Caco-2 (cell line): Measurements from ENCODE around the gene RNF144B. TPM values are rescaled to one million over a fixed set of nuclear protein-coding genes. Genes with fewer than 3 reads are reported as not detected.

Source experiments
- BruUV-seq: library from RNA; stranded (reverse); fragments of 400-500 nt; replicated peaks from 2 replicates; lab custom pipeline; 2021; lab: Mats Ljungman, UMichigan
- CTCF ChIA-PET: fragments of 300-600 bp; sonication (Branson Sonifier 250); formaldehyde crosslinking; loops from one replicate; lab custom pipeline; 2022; ENCODE audit warnings: antibody characterized with exemption; lab: Charles Lee
- POLR2A ChIA-PET: fragments of 300-600 bp; sonication (Branson Sonifier 250); formaldehyde crosslinking; loops from one replicate; lab custom pipeline; 2022; ENCODE audit warnings: antibody characterized with exemption; lab: Charles Lee
- DNase-seq, 2 experiments: peaks; one replicate each; pipeline versions ENCODE4 v3.0.0 to v3.0.0-alpha.2; 2020 to 2022
- H3K27me3 ChIP-seq: replicated peaks from 2 replicates; pipeline ENCODE4 v1.6.0; 2011; ENCODE audit warnings: low read length; ENCODE audit not compliant: control insufficient read depth, insufficient read depth
- H3K36me3 ChIP-seq: 2 replicates; pipeline ENCODE4 v1.5.1; 2011; ENCODE audit warnings: low read length; ENCODE audit not compliant: control insufficient read depth, insufficient read depth
- H3K4me1 ChIP-seq: fragments of 250-450 bp; sonication (Bioruptor Pico); 2 replicates; pipeline ENCODE4 v1.5.1; 2020; ENCODE audit warnings: mild to moderate bottlenecking
- H3K4me3 ChIP-seq: 2 replicates; pipeline ENCODE4 v1.5.1; 2011; ENCODE audit warnings: low read depth, mild to moderate bottlenecking, control low read depth, low read length
- H3K9me3 ChIP-seq: fragments of 250-450 bp; sonication (Bioruptor Pico); 2 replicates; pipeline ENCODE4 v1.5.1; 2020; ENCODE audit warnings: mild to moderate bottlenecking, moderate library complexity
- H3K27ac Mint-ChIP-seq: one replicate; pipeline ENCODE4 v1.8.0; 2022; ENCODE audit warnings: mixed read lengths; ENCODE audit not compliant: unreplicated experiment
- H3K27me3 Mint-ChIP-seq: one replicate; pipeline ENCODE4 v1.8.0; 2022; ENCODE audit warnings: mixed read lengths; ENCODE audit not compliant: insufficient read depth, unreplicated experiment
- H3K36me3 Mint-ChIP-seq: one replicate; pipeline ENCODE4 v1.8.0; 2022; ENCODE audit warnings: mild to moderate bottlenecking, mixed read lengths; ENCODE audit not compliant: insufficient read depth, unreplicated experiment
- H3K4me1 Mint-ChIP-seq: one replicate; pipeline ENCODE4 v1.8.0; 2022; ENCODE audit warnings: low read depth, mixed read lengths; ENCODE audit not compliant: unreplicated experiment
- H3K4me3 Mint-ChIP-seq: one replicate; pipeline ENCODE4 v1.8.0; 2022; ENCODE audit warnings: mild to moderate bottlenecking, moderate library complexity, mixed read lengths; ENCODE audit not compliant: unreplicated experiment
- H3K9me3 Mint-ChIP-seq: one replicate; pipeline ENCODE4 v1.8.0; 2022; ENCODE audit warnings: mixed read lengths; ENCODE audit not compliant: unreplicated experiment
- CTCF ChIP-seq, 2 experiments: fragments of 200-600 bp in 1 of 2; IDR thresholded peaks; 1 replicate in 1 of 2; 2 replicates in 1 of 2; pipeline versions ENCODE4 v1.5.1 to v1.8.0; 2011 to 2022; ENCODE audit warnings: antibody characterized with exemption in 1 of 2, control low read depth in 1 of 2, inconsistent platforms in 1 of 2, low read depth in 1 of 2, low read length in 1 of 2, mild to moderate bottlenecking in 1 of 2, moderate library complexity in 1 of 2; ENCODE audit not compliant: insufficient read depth in 1 of 2, severe bottlenecking in 1 of 2, unreplicated experiment in 1 of 2
- intact Hi-C: fragments of 100-400 bp; cut with micrococcal nuclease; formaldehyde crosslinking; loops from one replicate; pipeline ENCODE4 v1.10.0; 2022; ENCODE audit not compliant: unreplicated experiment
- total RNA-seq: library from RNA; stranded (reverse); gene quantifications from 2 replicates; pipeline ENCODE4 v1.2.3, GENCODE V29; 2022

Gene RNF144B
- total RNA-seq, 1 experiment from 2014 or later = 0.39 TPM

DNA sequence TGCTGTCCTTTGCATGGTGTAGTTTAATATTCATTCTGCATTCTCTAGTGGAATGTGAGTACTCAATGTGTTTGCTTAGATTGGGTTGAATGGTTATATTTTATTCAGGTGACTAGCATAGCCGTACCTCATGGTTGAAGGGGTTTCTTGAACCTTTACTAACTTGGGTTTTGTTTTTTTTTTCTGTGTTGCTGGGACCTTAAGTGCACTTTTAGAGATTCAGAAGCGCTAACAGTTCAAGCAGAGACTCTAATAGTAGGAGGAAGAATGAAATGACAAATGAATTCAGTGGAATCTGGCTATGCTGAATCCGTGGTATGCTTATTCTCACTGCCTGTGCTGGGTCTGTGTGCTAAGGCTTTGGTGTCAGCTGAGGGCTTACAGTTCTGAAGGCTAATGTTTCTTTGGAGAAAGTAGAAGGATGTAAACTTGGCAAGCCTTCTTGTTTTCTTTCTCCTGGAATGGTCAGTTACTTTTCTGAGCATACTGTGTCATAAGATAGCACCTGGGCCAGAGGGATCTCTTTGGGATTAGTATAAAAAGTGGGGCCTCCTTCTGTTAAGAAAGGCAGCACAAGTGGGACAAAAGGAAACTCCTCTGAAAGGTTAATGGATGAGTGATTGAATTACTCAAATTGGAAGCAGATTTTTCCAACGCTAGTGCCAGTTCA is 28.7 kb downstream of the RNF144B start:
- H3K4me3 ChIP-seq = no peak overlapping the region
- CTCF ChIA-PET = no interaction called here
- no peak for DNase-seq
- H3K4me1 ChIP-seq = no peaks in the 10 kb centered on the region
- intact Hi-C loops = no loop called here
- Mint-ChIP-seq H3K4me3 (no peak overlapping the region), H3K27me3 (peaks cover 12% of the 10 kb centered on the region), H3K36me3 (no peaks in the 10 kb centered on the region), H3K27ac (no peak overlapping the region), H3K4me1 (no peaks in the 10 kb centered on the region), H3K9me3 (no peaks in the 10 kb centered on the region)
- POLR2A ChIA-PET = no interaction called here
- no TSS peak for BruUV-seq
- no peaks in the 10 kb centered on the region for H3K36me3 ChIP-seq
- no peak for TF ChIP-seq CTCF (IDR thresholded peaks at IDR 0.05; ENCODE audit: insufficient read depth in 1 of 2, low read depth in 1 of 2, low read length in 1 of 2, severe bottlenecking in 1 of 2, unreplicated experiment in 1 of 2)
- no peaks in the 10 kb centered on the region for H3K27me3 ChIP-seq
- H3K9me3 ChIP-seq = no peaks in the 10 kb centered on the region

DNA sequence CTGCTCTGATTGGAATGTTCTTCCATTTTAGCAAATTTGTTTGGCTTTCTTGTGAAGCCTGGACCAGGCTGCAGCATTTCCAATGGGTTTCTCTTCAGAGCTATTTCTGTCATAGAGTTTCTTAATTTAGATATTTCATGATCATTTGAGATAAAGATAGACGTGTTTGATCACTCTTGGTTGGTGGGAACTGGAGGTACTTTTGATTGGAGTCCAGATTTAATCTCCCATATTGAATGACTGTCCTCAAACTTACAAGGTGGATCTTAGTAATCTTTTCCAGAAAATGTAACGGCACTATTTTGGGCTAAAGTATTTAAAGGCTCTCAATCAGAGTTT is 29.2 kb downstream of the RNF144B start:
- no peak overlapping the region for H3K4me3 ChIP-seq
- POLR2A ChIA-PET = no interaction called here
- H3K4me3 Mint-ChIP-seq = no peak overlapping the region

GRCh38 chr6:18420328-18420727 is 33.2 kb downstream of the RNF144B start:
- CTCF ChIA-PET = no interaction called here
- no peaks in the 10 kb centered on the region for H3K36me3 Mint-ChIP-seq
- peaks cover 12% of the 10 kb centered on the region for H3K27me3 Mint-ChIP-seq
- Histone ChIP-seq H3K27me3 (no peaks in the 10 kb centered on the region), H3K9me3 (no peaks in the 10 kb centered on the region), H3K4me1 (no peaks in the 10 kb centered on the region), H3K36me3 (no peaks in the 10 kb centered on the region), H3K4me3 (no peak overlapping the region)
- DNase-seq = no peak
- no peak overlapping the region for H3K27ac Mint-ChIP-seq
- POLR2A ChIA-PET = no interaction called here
- BruUV-seq = no TSS peak
- no peak for TF ChIP-seq CTCF (IDR thresholded peaks at IDR 0.05; ENCODE audit: insufficient read depth in 1 of 2, low read depth in 1 of 2, low read length in 1 of 2, severe bottlenecking in 1 of 2, unreplicated experiment in 1 of 2)
- intact Hi-C loops = no loop called here
- no peaks in the 10 kb centered on the region for H3K4me1 Mint-ChIP-seq
- H3K9me3 Mint-ChIP-seq = no peaks in the 10 kb centered on the region
- H3K4me3 Mint-ChIP-seq = no peak overlapping the region

More for the DNA sequence above, 29.2 kb downstream of the RNF144B start:
- H3K27ac Mint-ChIP-seq = no peak overlapping the region
- no peaks in the 10 kb centered on the region for H3K36me3 Mint-ChIP-seq
- BruUV-seq = no TSS peak
- H3K4me1 Mint-ChIP-seq = no peaks in the 10 kb centered on the region
- CTCF ChIA-PET = no interaction called here
- no peak for TF ChIP-seq CTCF (IDR thresholded peaks at IDR 0.05; ENCODE audit: insufficient read depth in 1 of 2, low read depth in 1 of 2, low read length in 1 of 2, severe bottlenecking in 1 of 2, unreplicated experiment in 1 of 2)
- Histone ChIP-seq H3K36me3 (no peaks in the 10 kb centered on the region), H3K27me3 (no peaks in the 10 kb centered on the region), H3K4me1 (no peaks in the 10 kb centered on the region), H3K9me3 (no peaks in the 10 kb centered on the region)
- intact Hi-C loops = no loop called here
- H3K9me3 Mint-ChIP-seq = no peaks in the 10 kb centered on the region
- DNase-seq = no peak
- peaks cover 12% of the 10 kb centered on the region for H3K27me3 Mint-ChIP-seq
